ENCODE data around the gene USP11.

DNA sequence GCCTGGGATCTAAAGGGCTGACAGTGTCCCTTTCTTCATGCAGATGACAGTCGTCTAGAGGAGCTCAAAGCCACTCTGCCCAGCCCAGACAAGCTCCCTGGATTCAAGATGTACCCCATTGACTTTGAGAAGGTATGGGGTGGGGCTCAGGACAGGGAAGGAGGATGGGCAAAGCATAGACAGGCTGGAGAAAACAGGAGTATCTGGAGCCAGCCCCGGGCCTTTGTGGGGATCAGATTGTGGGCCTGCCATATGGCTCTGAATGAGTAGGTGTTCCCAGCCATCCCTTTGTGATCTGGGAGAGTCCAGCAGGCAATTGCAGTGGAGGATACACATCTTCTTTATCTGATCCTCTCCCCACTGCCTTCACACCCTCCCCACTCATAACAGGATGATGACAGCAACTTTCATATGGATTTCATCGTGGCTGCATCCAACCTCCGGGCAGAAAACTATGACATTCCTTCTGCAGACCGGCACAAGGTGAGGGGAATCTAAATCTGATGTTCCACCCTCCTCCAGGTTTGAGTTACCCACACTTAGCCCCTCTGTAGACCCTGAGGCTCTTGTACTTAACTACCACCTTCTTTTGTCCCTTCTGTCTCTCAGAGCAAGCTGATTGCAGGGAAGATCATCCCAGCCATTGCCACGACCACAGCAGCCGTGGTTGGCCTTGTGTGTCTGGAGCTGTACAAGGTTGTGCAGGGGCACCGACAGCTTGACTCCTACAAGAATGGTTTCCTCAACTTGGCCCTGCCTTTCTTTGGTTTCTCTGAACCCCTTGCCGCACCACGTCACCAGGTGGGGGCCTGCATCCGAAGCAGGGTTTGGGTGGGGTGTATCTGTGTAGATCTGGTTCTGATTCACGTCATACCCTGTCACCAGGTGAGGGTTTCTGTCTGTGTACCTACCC, 20.2 kb upstream of the USP11 start:
- TF ChIP-seq, protein P1, sequence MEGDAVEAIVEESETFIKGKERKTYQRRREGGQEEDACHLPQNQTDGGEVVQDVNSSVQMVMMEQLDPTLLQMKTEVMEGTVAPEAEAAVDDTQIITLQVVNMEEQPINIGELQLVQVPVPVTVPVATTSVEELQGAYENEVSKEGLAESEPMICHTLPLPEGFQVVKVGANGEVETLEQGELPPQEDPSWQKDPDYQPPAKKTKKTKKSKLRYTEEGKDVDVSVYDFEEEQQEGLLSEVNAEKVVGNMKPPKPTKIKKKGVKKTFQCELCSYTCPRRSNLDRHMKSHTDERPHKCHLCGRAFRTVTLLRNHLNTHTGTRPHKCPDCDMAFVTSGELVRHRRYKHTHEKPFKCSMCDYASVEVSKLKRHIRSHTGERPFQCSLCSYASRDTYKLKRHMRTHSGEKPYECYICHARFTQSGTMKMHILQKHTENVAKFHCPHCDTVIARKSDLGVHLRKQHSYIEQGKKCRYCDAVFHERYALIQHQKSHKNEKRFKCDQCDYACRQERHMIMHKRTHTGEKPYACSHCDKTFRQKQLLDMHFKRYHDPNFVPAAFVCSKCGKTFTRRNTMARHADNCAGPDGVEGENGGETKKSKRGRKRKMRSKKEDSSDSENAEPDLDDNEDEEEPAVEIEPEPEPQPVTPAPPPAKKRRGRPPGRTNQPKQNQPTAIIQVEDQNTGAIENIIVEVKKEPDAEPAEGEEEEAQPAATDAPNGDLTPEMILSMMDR (IDR thresholded peaks at IDR 0.05): no peak
- TF ChIP-seq EZH2phosphoT487 (IDR thresholded peaks at IDR 0.05): no peak
- no peak for TF ChIP-seq EZH2 (IDR thresholded peaks at IDR 0.05)

Measured in neural progenitor cell (in vitro differentiated cells).